SKM-1 (cell line): ENCODE data around the gene ADAMTS2.
"Not testable (repeated sequence)": the region's sequence is repeated elsewhere in the genome, so short reads cannot be mapped to it uniquely, and the experiment has no call there.

ENCODE experiments used
- DNase-seq: peaks from one replicate; lab custom pipeline; 2025; ENCODE audit not compliant: unreplicated experiment; lab: John Stamatoyannopoulos, UW

Gene ADAMTS2

DNA sequence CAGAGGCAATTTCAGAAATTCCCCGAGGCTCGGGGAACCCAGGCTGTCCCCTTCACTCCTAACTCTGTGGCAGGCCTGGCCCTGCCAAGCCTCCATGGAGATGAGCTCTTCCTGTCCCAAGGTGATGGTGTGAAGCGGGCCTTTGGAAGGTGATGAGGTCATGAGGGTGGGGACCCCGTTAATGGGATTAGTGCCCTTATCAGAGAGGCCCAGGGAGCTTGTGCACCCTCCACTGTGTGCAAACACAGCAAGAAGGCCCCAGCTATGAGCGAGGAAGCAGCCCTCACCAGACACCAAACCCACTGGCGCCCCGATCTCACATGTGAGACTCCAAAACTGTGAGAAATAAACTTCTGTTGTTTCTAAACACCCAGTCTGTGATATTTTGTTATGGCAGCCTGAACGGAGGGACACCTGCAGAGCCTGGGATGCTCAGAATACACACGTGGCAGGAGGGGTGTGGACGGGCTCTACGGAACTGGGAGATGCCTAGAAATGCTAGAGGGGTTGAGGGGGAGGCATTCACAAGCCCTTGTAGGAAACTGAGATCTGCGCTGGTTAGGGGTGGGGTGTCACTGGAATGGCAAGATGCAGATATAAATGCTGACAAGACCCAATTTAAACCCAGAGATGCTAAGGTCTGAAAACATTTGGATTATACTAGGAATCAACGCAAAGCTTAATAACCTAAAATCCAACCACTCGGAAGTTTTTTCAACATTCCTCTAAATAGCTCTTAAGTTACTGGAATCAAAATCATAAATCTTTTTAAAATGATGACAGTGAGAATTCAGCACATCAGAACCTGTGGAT is 46.9 kb downstream of the ADAMTS2 start:
- DNase-seq, result no peak

DNA sequence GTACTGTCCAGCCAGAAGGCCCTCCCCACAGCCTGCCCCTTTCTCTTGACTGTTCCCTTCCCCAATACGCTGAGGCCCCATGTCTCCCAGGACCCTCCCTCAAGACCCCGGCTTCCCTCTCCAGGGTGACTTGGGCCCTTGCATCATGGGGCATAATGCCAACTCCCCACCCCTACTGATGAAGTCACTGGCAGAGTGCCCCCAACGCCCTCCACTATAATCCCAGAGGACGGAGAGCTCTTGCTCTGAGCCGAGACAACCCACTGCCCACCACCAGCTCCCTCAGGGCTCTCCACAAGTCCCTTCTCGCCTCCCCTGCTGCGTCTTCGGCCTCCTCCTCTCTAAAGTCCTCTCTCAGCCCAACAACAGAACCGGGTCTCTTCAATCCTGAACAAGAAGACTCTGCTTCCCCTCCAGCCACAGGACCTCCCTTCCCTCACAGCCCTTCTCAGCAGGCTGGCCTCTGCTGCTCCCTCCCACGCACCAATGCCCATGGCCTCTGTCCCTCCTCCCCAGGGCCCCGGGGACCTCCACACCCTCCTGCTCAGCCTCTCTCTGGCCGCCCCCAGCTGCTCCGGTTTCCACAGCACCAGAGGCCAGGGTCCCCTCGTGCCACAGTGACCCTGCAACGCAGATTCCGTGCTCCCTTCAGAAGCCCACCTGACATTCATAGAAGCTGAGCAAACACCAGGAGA is 47.6 kb downstream of the ADAMTS2 start:
- no peak for DNase-seq

DNA sequence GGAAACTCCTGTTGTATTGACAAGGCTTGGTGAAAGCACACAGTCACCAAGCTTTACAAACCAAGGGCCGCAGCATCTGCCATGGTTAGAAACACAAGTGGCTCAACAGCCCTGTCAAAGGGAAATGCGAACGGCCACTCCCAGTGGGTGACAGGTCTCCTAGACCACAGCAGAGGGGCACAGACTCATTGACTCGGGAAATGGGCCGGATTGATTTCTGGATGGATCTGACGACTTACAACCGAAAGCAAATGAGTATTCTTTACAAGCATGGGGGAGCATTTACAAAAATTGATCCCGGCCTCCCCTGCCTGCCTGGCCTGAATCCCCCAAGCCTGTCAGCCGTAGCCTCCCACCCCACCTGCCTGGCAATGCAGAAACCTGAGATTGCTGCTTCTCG is 48.2 kb downstream of the ADAMTS2 start:
- DNase-seq, result no peak

DNA sequence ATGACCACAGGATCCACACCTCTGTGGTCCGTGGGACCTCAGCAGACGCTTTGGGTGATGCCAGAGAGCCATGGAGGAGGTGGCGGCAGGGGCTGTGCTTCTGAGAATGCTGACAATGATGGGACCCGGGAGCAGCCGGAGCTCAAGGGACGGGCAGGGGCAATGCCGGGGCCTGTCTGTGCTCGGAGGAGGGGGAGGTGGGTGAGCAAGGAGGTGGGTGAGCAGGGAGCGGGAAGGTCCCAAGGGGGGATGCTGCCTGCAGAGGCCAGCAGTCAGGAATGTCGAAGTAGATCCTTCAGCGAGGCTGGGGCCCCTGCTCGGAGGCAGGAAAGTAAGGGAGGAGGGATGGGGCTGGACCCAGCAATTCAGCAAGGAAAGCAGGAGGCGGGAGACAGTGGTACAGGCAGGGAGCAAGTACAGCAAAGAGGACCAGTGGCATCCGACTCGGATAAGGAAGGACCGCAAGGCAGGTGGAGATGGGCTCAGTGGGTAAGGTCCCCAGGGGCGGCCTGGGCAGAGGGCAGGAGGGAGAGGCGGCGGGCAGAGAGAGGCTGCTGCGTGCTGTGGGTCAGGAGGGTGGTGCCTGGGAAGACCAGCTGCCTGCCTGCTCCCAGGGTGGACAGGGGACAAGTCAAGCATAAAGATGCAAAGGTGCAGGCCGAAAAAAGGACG is 49.0 kb downstream of the ADAMTS2 start:
- DNase-seq, result no peak

DNA sequence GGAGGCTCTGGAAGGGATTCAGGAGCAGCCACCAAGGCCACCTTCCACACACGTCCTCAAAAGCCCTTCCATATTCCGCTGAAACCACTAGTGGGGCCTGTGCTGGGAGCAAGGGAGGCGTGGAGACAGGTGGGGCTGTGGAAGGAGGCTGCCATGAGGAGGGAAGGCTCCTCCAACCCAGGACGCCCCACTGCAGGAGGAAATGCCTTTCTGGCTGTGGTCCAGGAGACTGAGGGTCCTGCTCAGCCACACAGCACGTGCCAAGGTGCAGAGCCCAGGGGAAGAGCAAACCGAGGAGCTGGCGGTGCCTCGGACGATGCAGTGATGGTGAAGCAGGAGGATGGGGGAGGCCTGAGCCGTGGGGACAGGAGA is 49.5 kb downstream of the ADAMTS2 start:
- no peak for DNase-seq

DNA sequence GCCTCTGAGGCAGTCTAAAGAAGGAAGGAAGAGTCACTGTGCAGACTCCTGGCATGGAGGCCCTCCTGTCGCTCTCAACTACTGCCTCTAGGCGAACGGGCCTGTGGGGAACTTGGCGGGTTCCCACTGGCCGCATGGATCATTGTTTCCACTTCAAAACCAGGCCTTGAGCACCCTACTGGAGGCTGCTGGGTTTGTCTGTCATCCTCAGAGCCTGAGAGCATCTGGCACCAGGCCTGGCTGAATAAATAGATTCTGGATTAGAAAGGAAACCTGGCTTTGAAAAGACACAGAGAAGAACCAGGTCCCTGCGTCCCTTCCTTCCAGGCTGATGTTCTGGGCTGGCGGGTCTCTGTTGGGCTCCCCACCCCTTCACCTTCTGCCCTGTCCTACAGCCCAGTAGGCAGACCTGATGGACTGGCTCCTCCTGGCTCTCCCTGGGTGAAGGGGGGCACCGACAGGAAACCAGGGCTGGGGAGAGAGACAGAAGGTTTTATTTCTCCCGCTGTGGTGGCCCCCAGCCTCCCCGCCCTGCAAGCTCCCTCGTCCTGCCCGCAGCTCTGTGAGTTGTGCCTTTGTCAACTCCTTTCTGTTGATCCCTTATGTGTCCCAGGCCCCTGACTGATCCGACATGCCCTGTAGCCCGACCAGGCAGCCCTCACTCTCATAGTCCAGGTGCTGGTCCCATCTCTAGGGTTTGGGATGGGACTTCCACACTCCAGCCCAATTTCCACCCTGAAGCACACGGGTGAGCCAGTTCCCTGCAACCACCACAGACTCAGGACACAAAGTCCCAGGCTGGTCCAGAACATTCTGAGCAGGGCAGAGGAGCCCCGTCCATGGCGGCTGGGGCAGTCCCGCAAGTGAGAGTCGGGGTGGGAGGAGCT is 50.1 kb downstream of the ADAMTS2 start:
- DNase-seq, result no peak

DNA sequence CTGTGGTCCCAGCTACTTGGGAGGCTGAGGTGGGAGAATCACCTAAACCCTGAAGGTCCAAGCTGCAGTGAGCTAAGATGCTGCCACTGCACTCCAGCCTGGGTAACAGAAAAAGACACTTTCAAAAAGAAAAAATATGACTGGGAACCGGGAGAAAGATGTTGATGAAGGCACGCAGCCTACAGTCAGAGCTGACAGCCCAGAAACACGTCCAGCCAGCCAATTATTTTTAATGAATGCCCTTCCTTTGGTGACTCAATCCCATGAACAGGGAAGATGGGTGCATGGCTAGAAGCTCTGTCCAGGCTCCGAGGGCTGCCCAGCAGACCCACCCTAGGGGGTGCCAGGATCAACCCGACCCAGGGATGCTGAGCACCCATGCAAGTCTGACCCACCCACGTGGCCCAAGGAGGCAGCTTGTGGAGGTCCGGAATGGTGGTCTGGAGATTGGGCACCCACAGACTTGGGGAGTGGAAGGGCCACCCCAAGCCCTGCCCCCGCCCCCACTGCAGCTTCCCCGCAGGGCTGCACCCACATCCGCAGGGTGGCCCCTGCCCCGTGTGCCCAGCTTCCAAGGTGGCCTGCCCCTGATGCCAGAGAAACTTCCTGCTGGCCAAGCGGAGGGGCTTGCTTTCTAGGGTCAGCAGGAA is 51.0 kb downstream of the ADAMTS2 start:
- no peak for DNase-seq

DNA sequence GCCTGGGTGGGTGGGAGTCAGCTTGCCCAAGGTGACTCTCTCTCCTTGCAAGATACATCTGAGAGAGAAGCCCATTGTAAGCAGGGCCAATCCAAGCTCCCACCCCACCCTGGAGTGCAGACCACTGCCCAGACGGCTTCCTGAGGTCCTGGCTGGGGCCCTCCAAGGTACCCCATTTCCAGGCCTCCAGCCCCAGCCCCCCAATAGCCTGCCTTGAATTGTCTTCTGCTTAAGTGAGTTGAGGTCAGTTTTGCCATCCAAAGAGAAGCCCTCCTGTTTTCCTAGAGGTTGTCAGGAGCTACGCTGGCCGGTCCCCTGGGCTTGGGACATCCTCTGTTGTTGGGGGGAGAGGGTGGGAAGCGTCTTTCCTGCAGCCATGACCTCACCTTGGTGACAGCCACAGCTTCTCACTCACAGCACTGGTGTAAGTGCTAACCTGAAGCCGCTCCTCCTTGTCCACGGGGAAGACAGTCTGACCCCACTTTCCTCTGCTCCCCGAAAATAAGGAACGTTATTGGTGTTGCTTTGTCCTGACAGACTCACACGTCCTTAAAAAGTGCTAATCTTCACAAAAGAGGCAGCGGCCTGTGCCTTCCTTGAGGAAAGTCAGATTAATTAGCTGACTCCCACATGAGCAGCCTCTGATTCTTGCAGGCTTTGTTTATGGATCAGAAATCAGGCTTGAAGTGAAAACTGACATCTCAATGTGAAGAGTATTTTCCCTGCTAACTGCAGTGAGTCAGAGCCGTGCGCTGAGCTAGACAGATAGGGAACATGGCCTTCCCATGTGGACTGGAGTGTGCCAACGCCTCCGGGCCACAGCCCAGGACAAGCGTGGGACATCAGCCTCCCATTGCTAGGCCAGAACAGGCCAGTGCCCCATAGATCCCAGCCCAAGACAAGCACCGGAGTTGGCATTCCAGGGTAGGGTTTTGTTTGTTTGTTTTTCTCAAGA is 52.3 kb downstream of the ADAMTS2 start:
- no peak for DNase-seq

DNA sequence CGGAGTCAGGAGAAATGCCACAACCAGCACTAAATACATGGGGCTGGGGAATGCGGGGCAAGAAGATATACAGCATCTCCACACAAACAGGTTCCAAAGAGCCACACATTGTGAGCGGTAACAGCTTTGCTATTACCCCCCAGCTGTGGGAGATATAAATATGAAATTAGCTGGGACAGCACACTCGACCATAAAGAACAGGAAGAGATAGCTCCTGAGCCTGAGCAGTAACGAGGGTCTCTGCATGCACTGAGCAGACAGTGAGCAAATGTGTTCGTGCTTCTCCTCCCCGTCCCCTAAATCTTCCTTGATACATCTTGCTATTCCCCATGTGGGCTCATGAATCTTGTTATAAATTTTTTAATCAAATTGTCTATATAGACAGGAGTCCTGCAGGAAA is 53.1 kb downstream of the ADAMTS2 start:
- DNase-seq, result no peak

DNA sequence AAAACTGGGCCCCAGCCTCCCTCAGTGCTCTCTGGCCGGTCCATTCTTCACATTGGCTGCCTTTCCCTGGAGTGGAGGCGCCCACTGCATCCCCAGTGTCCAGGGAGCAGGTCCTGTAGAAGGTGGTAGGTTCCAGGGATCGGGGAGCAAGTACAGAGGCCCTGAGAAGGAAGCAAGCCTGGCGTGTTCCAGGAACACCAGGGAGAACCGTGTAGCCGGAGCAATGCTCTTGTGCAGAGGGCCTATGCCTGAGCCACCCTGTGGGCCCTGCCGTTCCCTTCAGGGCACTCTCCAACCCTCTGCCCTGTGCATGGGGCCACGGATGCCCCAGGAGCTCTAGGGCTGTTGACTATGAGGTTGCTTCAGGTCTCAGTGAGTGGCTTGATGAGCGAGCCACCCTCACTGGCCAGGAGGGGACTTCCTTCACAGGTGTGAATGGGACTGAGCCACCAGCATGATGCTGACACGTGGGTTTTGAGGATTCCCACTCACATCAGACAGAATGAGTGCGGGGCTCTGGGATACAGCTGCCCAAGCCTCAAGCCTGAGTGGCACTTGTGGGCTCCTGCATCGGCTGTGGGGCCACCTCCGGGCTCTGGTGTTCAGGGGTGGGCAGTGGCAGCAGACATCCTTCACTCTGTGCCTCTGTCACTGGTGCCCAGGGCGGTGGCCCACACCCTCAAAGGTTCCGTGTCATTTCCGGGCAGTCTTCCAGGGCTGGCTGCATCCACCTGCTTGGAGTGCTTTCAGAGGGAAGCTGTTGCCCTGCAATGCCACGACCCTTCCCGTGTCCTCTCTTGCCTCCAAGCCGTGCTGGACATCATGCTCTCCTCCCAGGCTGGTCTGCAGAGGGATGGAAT is 54.4 kb downstream of the ADAMTS2 start:
- DNase-seq, result no peak

DNA sequence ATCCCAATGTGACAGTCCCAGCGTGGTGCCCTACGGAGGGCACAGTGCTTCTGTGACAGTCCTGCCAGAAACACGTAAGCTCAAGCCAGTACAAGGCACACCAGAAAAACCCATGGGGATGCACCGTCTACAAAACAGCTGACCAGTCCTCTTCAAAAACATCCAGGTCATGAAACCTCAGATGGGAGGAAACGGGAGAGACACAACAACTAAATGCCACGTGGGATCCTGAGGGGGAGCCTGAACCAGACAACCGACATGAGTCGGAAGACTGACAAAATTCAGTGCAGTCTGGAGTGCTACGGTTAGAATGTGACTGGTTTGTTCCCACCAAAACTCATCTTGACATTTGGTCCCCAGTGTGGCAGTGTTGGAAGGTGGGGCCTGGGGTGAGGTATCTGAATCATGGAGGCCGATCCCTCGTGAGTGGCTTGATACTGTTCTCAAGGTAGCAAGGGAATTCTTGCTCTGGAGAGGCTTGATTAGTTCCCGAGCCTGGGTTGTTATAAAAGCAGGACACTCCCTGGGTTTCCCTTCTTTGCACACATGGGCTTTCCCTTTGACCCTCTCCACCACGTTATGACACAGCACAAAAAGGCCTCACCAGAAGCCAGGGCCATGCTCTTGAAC is 55.4 kb downstream of the ADAMTS2 start:
- no peak for DNase-seq

DNA sequence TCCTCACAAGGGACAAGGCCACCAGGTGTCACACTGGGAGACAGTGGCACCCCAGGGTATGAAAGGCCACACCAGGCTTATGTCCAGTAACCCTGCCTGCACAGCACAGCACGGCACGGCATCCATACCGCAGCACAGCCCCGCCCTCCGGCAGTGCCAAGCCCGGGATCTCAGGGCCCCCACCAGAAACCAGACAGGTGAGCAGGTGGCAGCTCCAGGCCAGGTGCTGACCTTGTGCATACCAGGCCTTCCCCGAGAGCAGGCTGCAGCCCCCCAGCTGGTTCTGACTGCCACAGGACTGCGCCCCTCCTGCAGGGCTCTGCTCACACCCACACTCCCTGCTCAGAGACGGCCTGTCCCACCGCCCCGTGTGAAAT is 56.5 kb downstream of the ADAMTS2 start:
- DNase-seq, result no peak

DNA sequence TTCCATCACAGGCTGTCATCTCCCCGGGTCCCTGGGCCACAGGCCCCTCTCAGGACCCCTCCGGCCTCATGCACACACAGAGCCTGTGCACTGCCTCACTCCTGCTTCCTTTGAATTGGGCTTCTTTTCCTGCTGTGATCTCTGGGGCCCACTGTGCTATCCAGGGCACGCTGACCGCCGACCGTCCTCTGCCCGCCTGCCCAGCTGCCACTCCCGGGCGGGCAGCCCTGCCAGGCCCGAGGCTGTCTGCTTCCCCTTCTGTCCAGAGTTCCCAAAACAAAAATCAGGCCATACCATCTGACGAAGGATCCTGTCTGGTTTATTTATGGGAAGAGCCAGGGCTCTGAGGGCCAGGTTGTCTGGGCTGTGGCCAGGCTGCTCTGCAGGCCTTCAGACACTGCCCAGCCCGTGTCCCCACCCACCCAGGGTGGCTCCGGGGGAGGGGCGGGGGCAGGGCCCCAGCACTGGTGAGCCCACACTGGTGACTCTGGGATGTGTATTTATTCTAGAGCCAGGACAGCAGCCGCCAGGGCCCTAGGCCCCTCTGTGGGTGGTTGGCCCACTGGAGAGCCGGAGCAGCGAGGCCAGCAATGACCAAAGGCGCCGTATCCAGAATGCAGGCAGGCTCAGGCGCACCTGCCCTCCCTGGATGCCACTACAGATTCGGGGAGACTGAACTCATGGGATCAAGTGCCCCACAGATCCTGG is 57.0 kb downstream of the ADAMTS2 start:
- DNase-seq, result no peak

DNA sequence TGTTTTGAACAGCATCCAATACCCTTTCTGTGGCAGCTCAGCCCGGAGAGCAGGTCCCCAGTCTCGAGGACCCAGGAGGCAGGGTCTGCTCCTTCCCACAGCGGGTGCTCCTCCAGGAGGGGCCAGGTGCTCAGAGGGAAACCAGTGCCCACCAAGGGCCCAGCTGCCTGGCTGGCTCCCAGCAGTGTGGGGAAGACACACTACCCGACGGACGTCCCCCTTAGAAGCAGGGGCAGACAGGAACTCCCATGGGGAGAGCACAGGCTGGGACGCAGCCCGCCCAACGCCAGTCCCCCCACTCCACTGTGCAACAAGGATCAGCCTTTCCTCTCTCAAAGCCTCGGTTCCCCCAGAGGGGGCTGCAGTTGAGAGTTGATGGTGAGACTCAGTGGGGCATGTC is 57.6 kb downstream of the ADAMTS2 start:
- DNase-seq, result no peak

DNA sequence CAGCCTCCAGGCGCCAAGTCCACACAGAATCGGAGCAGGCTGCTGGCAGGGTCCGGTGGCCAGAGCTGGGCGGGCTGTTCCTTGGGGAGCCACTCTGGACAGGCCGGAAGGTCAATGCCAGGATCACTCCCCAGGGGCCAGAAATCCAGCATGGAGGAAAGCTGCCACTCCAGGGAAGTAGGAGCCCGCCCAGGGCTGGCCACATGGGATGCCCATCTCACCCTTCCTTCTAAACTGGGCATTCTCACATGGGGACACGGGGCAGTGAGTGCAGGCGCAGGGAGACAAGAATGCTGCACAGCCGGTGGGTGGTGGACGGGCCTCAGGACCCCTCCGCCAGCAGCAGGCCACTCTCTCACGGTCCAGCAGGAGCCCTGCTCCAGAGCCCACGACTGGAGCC is 58.2 kb downstream of the ADAMTS2 start:
- DNase-seq, result no peak

DNA sequence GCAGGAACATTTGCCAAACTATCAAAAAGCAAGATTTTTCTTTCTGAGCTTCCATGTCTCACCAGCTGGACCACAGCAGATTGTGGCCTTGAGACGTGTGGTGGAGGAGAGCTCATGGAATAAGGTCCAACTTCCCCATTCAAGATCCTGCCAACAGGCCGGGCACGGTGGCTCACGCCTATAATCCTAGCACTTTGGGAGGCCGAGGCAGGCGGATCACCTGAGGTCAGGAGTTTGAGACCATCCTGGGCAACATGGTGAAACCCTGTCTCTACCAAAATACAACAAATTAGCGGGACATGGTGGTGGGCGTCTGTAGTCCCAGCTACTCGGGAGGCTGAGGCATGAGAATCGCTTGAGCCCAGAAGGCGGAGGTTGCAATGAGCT is 59.5 kb downstream of the ADAMTS2 start:
- not testable (repeated sequence) for DNase-seq

DNA sequence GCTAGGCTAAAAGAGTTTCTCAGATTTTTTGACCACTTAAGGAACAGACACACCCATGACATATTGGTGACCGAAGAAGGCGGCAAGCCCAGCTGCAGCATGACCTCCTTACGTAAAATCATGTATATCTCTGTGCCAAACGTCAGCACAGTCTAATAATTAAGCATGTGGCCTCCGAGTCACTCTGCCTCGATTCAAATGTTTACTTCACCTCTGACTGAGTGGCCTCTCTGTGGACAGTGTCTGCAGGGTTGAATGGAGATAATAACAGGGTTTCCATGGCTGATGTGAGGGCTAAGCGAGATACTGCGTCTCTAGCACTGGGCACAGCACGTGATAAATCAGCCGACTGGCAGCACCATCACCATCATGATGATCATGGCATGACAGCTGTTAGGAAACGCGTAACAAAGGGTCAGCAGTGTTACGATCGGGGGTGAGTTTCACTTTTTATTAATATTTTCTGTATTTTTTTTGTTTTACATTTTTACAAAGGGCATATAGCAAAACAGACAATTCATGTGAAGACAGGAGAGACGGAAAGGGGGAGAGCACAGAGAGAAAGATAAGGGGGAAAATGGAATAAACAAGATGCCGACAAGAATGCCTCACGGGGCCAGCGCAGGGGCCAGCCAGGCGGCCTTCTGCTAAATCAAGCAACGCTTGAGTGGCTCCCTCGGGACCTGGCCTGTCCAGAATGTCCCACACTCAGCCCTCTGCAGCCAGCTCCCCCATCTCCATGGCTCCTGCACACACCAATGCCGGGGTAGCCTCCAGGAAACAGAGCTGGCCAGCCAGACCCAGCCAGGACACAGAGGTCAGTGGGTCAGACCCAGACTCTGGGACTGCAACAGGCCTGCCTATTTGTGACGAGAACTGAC is 60.3 kb downstream of the ADAMTS2 start:
- DNase-seq, result no peak
